ENCODE results near the gene MRPL37. TPM values are rescaled to one million over a fixed set of nuclear protein-coding genes. Genes with fewer than 3 reads are reported as not detected.

The MRPL37 gene
- total and polyA plus RNA-seq, 7 donors = 68.9 to 109 (median 100) TPM

DNA sequence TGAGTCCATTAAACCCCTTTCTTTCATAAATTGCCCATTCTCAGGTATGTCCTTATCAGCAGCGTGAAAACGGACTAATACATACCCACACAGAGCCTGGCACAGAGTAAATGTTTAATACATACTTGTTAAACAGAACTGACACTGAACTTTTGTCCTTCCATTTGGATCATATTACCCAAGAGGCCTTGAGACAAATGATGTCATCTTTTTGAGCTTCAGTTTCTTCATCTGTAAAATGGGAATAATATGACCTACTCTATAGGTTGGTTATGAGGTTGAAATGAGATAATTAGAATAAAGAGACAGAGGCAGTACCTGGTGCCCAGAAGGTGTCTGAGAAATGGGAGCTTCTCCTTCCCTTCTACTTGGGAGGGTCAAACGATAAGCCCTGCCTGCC lies 13.9 kb upstream of the MRPL37 start:
- peaks cover 0 to 46% of the 10 kb centered on the region in 2 donors for H3K36me3 ChIP-seq (ENCODE audit: insufficient read depth in 1 of 2, low read depth in 1 of 2)
- 96 to 100% (median 96%) methylated on average over 3 of the region's 3 CpGs for WGBS, 3 donors
- intact Hi-C loops (cut with DNase I) = no loop called here

DNA sequence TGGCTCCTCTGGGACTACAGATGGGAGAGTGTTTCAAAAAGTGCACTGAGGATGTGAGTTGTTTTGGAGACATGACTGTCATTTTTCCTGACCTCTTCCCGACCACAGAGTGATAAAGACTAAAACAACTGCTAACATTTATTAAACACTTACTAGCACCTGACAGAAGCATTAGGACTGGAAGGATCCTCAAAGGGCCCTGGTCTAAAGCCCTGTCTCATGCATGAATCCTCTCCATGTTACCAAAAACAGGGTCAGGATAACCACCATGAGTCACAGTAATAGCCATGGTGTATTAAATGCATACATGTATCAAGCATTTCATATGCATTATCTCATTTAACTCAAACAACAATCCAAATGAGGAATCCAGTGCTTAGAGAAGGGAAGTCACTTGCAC lies 11.7 kb upstream of the MRPL37 start:
- DNase-seq = no peak

More for the DNA sequence above, 13.9 kb upstream of the MRPL37 start:
- Histone ChIP-seq H3K4me3 (no peak overlapping the region), H3K27ac (no peak overlapping the region), H3K27me3 (ENCODE audit: insufficient read depth in 3 of 3, low read length in 2 of 3) (no peaks in the 10 kb centered on the region), H3K4me1 (no peaks in the 10 kb centered on the region), H3K9me3 (no peaks in the 10 kb centered on the region)
- ATAC-seq (no peak), DNase-seq (no peak)
- TF ChIP-seq, protein P1, sequence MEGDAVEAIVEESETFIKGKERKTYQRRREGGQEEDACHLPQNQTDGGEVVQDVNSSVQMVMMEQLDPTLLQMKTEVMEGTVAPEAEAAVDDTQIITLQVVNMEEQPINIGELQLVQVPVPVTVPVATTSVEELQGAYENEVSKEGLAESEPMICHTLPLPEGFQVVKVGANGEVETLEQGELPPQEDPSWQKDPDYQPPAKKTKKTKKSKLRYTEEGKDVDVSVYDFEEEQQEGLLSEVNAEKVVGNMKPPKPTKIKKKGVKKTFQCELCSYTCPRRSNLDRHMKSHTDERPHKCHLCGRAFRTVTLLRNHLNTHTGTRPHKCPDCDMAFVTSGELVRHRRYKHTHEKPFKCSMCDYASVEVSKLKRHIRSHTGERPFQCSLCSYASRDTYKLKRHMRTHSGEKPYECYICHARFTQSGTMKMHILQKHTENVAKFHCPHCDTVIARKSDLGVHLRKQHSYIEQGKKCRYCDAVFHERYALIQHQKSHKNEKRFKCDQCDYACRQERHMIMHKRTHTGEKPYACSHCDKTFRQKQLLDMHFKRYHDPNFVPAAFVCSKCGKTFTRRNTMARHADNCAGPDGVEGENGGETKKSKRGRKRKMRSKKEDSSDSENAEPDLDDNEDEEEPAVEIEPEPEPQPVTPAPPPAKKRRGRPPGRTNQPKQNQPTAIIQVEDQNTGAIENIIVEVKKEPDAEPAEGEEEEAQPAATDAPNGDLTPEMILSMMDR (IDR thresholded peaks at IDR 0.05) = no peak

DNA sequence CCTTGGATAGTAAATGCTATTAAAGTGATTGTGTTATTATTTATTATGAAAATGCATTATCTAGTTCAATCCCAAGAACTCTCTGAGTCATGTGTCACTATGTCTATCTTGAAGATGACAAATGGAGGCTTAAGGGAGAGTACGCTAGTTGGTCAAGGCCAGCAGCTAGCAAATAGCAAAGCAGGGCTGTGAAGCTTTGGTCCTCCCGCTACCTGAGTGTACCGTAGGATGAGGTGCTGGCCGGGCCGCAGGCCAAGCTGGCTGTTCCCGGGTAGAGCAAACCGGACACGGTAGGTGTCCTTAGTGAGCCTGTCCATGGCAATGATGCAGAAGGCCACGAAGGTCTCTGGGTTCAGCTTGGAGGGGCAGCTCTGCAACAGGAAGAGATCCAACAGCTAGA lies 9.4 kb upstream of the MRPL37 start:
- Histone ChIP-seq H3K27ac (no peak overlapping the region), H3K4me1 (no peaks in the 10 kb centered on the region), H3K9me3 (no peaks in the 10 kb centered on the region), H3K4me3 (no peak overlapping the region), H3K27me3 (ENCODE audit: insufficient read depth in 3 of 3, low read length in 2 of 3) (no peaks in the 10 kb centered on the region), H3K36me3 (ENCODE audit: insufficient read depth in 1 of 2, low read depth in 1 of 2) (peaks cover 0 to 81% of the 10 kb centered on the region in 2 donors)
- DNase-seq (no peak), ATAC-seq (no peak)
- WGBS, 3 donors = 86 to 92% (median 87%) methylated on average over 9 of the region's 9 CpGs
- TF ChIP-seq, protein P1 (IDR thresholded peaks at IDR 0.05) = no peak
- intact Hi-C loops (cut with DNase I) = loop anchor here in 1 of 2 donors (5.0 kb wide), 1 partner anchor 53 kb away; no protein-coding TSS in a partner anchor

More for the DNA sequence above, 11.7 kb upstream of the MRPL37 start:
- Histone ChIP-seq H3K9me3 (no peaks in the 10 kb centered on the region), H3K4me1 (no peaks in the 10 kb centered on the region), H3K4me3 (no peak overlapping the region), H3K27me3 (ENCODE audit: insufficient read depth in 3 of 3, low read length in 2 of 3) (no peaks in the 10 kb centered on the region), H3K27ac (no peak overlapping the region), H3K36me3 (ENCODE audit: insufficient read depth in 1 of 2, low read depth in 1 of 2) (peaks cover 0 to 59% of the 10 kb centered on the region in 2 donors)
- ATAC-seq = no peak
- WGBS, 3 donors = 84 to 85% (median 85%) methylated on average over 1 of the region's 1 CpG
- intact Hi-C loops (cut with DNase I) = no loop called here
- TF ChIP-seq, protein P1 (IDR thresholded peaks at IDR 0.05) = no peak

DNA sequence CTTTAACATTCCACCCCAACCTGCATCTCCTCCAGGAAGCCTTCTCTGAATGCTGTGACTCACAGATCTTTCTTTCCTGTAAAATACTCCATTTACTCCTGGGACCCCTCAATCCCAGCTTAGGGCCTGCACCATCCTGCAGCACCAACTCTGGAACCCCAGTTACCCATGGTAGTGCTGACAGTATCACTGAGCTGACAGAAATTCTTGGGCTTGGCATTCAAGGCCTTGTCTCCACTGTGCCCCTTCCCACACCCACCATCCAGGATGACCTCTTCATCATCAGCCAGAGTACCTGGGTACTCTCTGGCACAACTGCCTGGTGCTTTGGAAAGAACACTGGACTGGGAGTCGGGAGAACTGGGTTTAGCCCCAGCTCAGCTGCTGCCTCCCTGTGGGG lies 8.4 kb upstream of the MRPL37 start:
- Histone ChIP-seq H3K27ac (no peak overlapping the region), H3K36me3 (ENCODE audit: insufficient read depth in 1 of 2, low read depth in 1 of 2) (peaks cover 2 to 80% of the 10 kb centered on the region in 2 donors), H3K27me3 (ENCODE audit: insufficient read depth in 3 of 3, low read length in 2 of 3) (no peaks in the 10 kb centered on the region), H3K4me3 (no peak overlapping the region), H3K9me3 (no peaks in the 10 kb centered on the region), H3K4me1 (no peaks in the 10 kb centered on the region)
- WGBS, 3 donors = 4 to 94% (median 91%) methylated on average over 1 of the region's 1 CpG
- DNase-seq = no peak
- intact Hi-C loops (cut with DNase I) = loop anchor here in 1 of 2 donors (5.0 kb wide), 1 partner anchor 54 kb away; no protein-coding TSS in a partner anchor
- no peak for ATAC-seq
- TF ChIP-seq, protein P1 (IDR thresholded peaks at IDR 0.05) = no peak

DNA sequence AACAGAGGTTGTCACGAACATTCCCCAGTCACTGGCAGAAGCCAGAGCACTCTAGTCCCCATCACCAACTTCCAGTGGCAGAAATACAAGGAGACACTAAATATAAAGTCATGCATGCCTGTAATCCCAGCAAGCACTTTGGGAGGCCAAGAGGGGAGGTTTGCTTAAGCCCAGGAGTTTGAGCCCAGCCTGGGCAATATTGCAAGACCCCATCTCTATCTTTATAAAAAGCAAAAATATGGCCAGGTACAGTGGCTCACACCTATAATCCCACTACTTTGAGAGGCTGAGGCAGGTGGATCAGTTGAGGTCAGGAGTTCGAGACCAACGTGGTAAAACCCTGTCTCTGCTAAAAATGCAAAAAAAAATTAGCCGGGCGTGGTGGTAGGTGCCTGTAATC lies 6.5 kb upstream of the MRPL37 start:
- DNase-seq (no peak), ATAC-seq (no peak)
- TF ChIP-seq, protein P1 (IDR thresholded peaks at IDR 0.05) = no peak
- intact Hi-C loops (cut with DNase I) = loop anchor here in 1 of 2 donors (5.0 kb wide), 1 partner anchor 56 kb away; no protein-coding TSS in a partner anchor
- Histone ChIP-seq H3K27ac (no peak overlapping the region), H3K27me3 (ENCODE audit: insufficient read depth in 3 of 3, low read length in 2 of 3) (no peaks in the 10 kb centered on the region), H3K4me1 (no peaks in the 10 kb centered on the region), H3K36me3 (ENCODE audit: insufficient read depth in 1 of 2, low read depth in 1 of 2) (peaks cover 2 to 65% of the 10 kb centered on the region in 2 donors), H3K4me3 (no peak overlapping the region), H3K9me3 (no peaks in the 10 kb centered on the region)
- 90 to 92% (median 90%) methylated on average over 5 of the region's 5 CpGs for WGBS, 3 donors

Data from psoas muscle (tissue), 8 donors.